HepG2 (cell line): ENCODE data around the gene FOSB. TPM values are rescaled to one million over a fixed set of nuclear protein-coding genes. Genes with fewer than 3 reads are reported as not detected.
A peak's percentile ranks its signal among the peaks of the same experiment; 100 is the strongest.

ENCODE experiments used
- BATF2 ChIP-seq: sonication (generic); formaldehyde crosslinking; IDR thresholded peaks from 2 replicates; pipeline ENCODE4 v1.8.0; 2022; ENCODE audit warnings: mild to moderate bottlenecking, missing genetic modification reagents, moderate library complexity
- FUBP1 ChIP-seq: sonication (generic); formaldehyde crosslinking; IDR thresholded peaks from 2 replicates; pipeline ENCODE4 v1.5.1; 2020; ENCODE audit warnings: missing genetic modification reagents, mild to moderate bottlenecking, borderline replicate concordance
- HNF4A ChIP-seq: sonication (generic); formaldehyde crosslinking; IDR thresholded peaks from 2 replicates; pipeline ENCODE4 v1.4.0; 2020; ENCODE audit warnings: missing genetic modification reagents
- KLF13 ChIP-seq: sonication (generic); formaldehyde crosslinking; IDR thresholded peaks from 2 replicates; pipeline ENCODE4 v1.4.0; 2020; ENCODE audit warnings: mild to moderate bottlenecking, missing genetic modification reagents
- MAFK ChIP-seq, 2 experiments: IDR thresholded peaks in 1 of 2; conservative IDR thresholded peaks in 1 of 2; 2 replicates each; pipeline ENCODE4 v1.6.1; 2011; ENCODE audit warnings: improper control_type of control experiment in 2 of 2, low read length in 2 of 2
- MED1 ChIP-seq: sonication (generic); formaldehyde crosslinking; IDR thresholded peaks from 2 replicates; pipeline ENCODE4 v1.4.0; 2020; ENCODE audit warnings: missing genetic modification reagents
- NFKB2 ChIP-seq: sonication (generic); formaldehyde crosslinking; IDR thresholded peaks from 2 replicates; pipeline ENCODE4 v1.4.0; 2020; ENCODE audit warnings: missing genetic modification reagents, borderline replicate concordance
- PAX8 ChIP-seq: sonication (generic); formaldehyde crosslinking; IDR thresholded peaks from 2 replicates; pipeline ENCODE4 v1.8.0; 2022; ENCODE audit warnings: mild to moderate bottlenecking, missing genetic modification reagents, borderline replicate concordance
- SKI ChIP-seq: fragments of 450-650 bp; IDR thresholded peaks from one replicate; pipeline ENCODE4 v1.6.1; 2018; ENCODE audit warnings: mild to moderate bottlenecking; ENCODE audit not compliant: partially characterized antibody
- SP4 ChIP-seq: sonication (generic); formaldehyde crosslinking; IDR thresholded peaks from 2 replicates; pipeline ENCODE4 v1.8.1; 2023; ENCODE audit warnings: mild to moderate bottlenecking, missing genetic modification reagents
- TAF1 ChIP-seq: sonication (generic); formaldehyde crosslinking; IDR thresholded peaks from 2 replicates; pipeline ENCODE4 v1.4.0; 2020; ENCODE audit warnings: missing genetic modification reagents
- TP53 ChIP-seq: sonication (generic); formaldehyde crosslinking; conservative IDR thresholded peaks from 2 replicates; pipeline ENCODE4 v1.4.0; 2020; ENCODE audit warnings: missing genetic modification reagents
- USF2 ChIP-seq, 2 experiments: sonication (generic) in 1 of 2; formaldehyde crosslinking in 1 of 2; IDR thresholded peaks; 2 replicates each; pipeline versions ENCODE4 v1.5.1 to v1.6.1; 2011 to 2020; ENCODE audit warnings: borderline replicate concordance in 1 of 2, low read depth in 1 of 2, low read length in 1 of 2, mild to moderate bottlenecking in 1 of 2, missing genetic modification reagents in 1 of 2, moderate library complexity in 1 of 2
- ZNF230 ChIP-seq: sonication (generic); formaldehyde crosslinking; IDR thresholded peaks from 2 replicates; pipeline ENCODE4 v1.4.0; 2020; ENCODE audit warnings: mild to moderate bottlenecking, missing genetic modification reagents
- ZNF530 ChIP-seq: sonication (generic); formaldehyde crosslinking; IDR thresholded peaks from 2 replicates; pipeline ENCODE4 v1.5.0; 2020; ENCODE audit warnings: low read depth, mild to moderate bottlenecking, missing genetic modification reagents
- ZNF550 ChIP-seq: sonication (generic); formaldehyde crosslinking; IDR thresholded peaks from 2 replicates; pipeline ENCODE4 v1.4.0; 2020; ENCODE audit warnings: mild to moderate bottlenecking, missing genetic modification reagents, borderline replicate concordance
- ZNF670 ChIP-seq: sonication (generic); formaldehyde crosslinking; IDR thresholded peaks from 2 replicates; pipeline ENCODE4 v1.8.0; 2022; ENCODE audit warnings: mild to moderate bottlenecking, missing genetic modification reagents, borderline replicate concordance
- polyA plus RNA-seq, 8 experiments: library from polyadenylated mRNA; depleted of rRNA in 3 of 8; stranded (reverse) in 7 of 8; unstranded in 1 of 8; fragments of >200 nt; fragmentation: Illumina TruSeq in 4 of 8; extraction: Trizol in 4 of 8; gene quantifications; 2 replicates each; pipeline versions ENCODE4 v1.2.1 to v1.2.3, GENCODE V29; 2011 to 2016; ENCODE audit warnings: low read depth in 4 of 8, missing spikeins in 1 of 8, mixed read lengths in 1 of 8; ENCODE audit not compliant: insufficient read depth in 1 of 8
- total RNA-seq, 5 experiments: library from RNA; depleted of rRNA; stranded (reverse); fragments of >200 nt; fragmentation: Illumina TruSeq; extraction: Trizol; gene quantifications; 2 replicates each; pipeline ENCODE4 v1.2.3, GENCODE V29; 2016; ENCODE audit warnings: low read depth in 1 of 5
- TF ChIP-seq, protein P1 (sequence below): sonication (generic); formaldehyde crosslinking; IDR thresholded peaks from 2 replicates; pipeline ENCODE4 v1.4.0; 2020; ENCODE audit warnings: missing genetic modification reagents
- TF ChIP-seq, protein P2 (sequence below): sonication (generic); formaldehyde crosslinking; IDR thresholded peaks from 2 replicates; pipeline ENCODE4 v1.8.1; 2022; ENCODE audit warnings: mild to moderate bottlenecking, missing genetic modification reagents

Gene FOSB
- total and polyA plus RNA-seq, 2 of the 13 experiments (the other 11 are each of a cell fraction or from before 2014, with no cell fraction given): 2.8 to 6.0 TPM

DNA sequence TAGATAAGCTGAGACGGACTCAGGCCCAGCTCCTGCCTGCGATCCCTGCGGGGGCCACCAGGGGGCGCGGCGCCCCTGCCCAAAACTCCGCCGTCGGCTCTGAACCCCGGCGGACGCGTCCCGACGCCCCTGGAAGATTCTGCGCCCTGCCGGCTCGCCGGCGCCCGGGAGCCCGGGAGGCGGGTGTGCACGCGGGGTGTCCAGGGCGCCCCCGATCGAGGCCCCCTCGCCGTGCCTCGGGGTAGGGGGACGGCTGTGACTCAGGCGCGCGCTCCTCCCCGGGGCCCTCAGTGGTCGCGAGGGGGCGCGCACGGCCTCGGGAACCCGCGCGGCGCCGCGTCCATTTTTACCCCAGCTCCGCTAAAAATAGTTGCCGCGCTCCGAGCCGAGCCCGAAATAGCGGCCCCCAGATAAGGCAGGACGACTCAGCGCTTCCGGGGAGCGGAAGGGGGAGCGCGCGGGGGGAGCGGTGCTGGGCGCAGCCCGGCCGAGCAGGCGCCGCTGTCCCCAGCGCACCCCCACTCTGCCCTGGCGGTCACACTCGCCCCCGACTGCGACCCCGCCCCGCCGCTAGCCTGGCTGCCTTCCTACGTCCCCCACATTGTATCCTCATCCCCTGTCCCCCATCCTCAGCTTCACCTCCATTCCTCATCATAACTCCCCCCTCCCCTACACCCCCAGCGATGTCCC is 28.1 kb upstream of the FOSB start (continued):
- TF ChIP-seq USF2 (IDR thresholded peaks at IDR 0.05; ENCODE audit: low read depth, low read length): no peak
- TF ChIP-seq USF2 (CRISPR knock-in tag; IDR thresholded peaks at IDR 0.05; ENCODE audit: borderline replicate concordance): no peak
- TF ChIP-seq ZNF670 (CRISPR knock-in tag): 0 out of 2 replicates have a peak, but pooled peaks have one; percentile 56
- TF ChIP-seq SP4 (CRISPR knock-in tag): no peak
- TF ChIP-seq PAX8 (CRISPR knock-in tag): no peak
- TF ChIP-seq, protein P1, sequence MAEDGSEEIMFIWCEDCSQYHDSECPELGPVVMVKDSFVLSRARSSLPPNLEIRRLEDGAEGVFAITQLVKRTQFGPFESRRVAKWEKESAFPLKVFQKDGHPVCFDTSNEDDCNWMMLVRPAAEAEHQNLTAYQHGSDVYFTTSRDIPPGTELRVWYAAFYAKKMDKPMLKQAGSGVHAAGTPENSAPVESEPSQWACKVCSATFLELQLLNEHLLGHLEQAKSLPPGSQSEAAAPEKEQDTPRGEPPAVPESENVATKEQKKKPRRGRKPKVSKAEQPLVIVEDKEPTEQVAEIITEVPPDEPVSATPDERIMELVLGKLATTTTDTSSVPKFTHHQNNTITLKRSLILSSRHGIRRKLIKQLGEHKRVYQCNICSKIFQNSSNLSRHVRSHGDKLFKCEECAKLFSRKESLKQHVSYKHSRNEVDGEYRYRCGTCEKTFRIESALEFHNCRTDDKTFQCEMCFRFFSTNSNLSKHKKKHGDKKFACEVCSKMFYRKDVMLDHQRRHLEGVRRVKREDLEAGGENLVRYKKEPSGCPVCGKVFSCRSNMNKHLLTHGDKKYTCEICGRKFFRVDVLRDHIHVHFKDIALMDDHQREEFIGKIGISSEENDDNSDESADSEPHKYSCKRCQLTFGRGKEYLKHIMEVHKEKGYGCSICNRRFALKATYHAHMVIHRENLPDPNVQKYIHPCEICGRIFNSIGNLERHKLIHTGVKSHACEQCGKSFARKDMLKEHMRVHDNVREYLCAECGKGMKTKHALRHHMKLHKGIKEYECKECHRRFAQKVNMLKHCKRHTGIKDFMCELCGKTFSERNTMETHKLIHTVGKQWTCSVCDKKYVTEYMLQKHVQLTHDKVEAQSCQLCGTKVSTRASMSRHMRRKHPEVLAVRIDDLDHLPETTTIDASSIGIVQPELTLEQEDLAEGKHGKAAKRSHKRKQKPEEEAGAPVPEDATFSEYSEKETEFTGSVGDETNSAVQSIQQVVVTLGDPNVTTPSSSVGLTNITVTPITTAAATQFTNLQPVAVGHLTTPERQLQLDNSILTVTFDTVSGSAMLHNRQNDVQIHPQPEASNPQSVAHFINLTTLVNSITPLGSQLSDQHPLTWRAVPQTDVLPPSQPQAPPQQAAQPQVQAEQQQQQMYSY: 0 out of 2 replicates have a peak, but pooled peaks have one; percentile 27
- no peak for TF ChIP-seq BATF2
- peak; percentile 40 for TF ChIP-seq SKI
- peak; percentile 73; the same call in 1 of the 2 replicates for TF ChIP-seq NFKB2 (CRISPR knock-in tag)
- TF ChIP-seq TAF1 (CRISPR knock-in tag): peak; percentile 33; the same call in 1 of the 2 replicates
- no peak for TF ChIP-seq ZNF530 (CRISPR knock-in tag)
- TF ChIP-seq ZNF230 (CRISPR knock-in tag): no peak
- no peak for TF ChIP-seq KLF13 (CRISPR knock-in tag)
- no peak for TF ChIP-seq MAFK (conservative IDR thresholded peaks at IDR 0.05 in 1 of 2, IDR thresholded peaks at IDR 0.05 in 1 of 2; ENCODE audit: low read length in 2 of 2)
- no peak for TF ChIP-seq FUBP1 (CRISPR knock-in tag)
- no peak for TF ChIP-seq HNF4A (CRISPR knock-in tag)
- TF ChIP-seq ZNF550: no peak
- no peak for TF ChIP-seq TP53 (CRISPR knock-in tag)
- TF ChIP-seq, protein P2, sequence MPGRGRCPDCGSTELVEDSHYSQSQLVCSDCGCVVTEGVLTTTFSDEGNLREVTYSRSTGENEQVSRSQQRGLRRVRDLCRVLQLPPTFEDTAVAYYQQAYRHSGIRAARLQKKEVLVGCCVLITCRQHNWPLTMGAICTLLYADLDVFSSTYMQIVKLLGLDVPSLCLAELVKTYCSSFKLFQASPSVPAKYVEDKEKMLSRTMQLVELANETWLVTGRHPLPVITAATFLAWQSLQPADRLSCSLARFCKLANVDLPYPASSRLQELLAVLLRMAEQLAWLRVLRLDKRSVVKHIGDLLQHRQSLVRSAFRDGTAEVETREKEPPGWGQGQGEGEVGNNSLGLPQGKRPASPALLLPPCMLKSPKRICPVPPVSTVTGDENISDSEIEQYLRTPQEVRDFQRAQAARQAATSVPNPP (CRISPR knock-in tag): peak; percentile 97
- TF ChIP-seq MED1 (CRISPR knock-in tag): peak; percentile 39
